T-helper 1 cell (primary cell): Measurements from ENCODE around the gene TMEM235.
"Not testable (repeated sequence)": the region's sequence is repeated elsewhere in the genome, so short reads cannot be mapped to it uniquely, and the experiment has no call there.

Experiments
- DNase-seq, 5 donors: peaks; one replicate each; pipeline ENCODE4 v3.0.0-alpha.2; 2012 to 2020

Gene TMEM235

GRCh38 chr17:78219396-78220150, 11.9 kb upstream of the TMEM235 start:
- DNase-seq: no peak

- no peak for DNase-seq
These were observed 8.4 kb upstream of the TMEM235 start for GRCh38 chr17:78223061-78223460.

GRCh38 chr17:78223765-78224164, 7.7 kb upstream of the TMEM235 start:
- no peak for DNase-seq

- no peak for DNase-seq
These were observed 7.0 kb upstream of the TMEM235 start for GRCh38 chr17:78224231-78225087.

- no peak for DNase-seq
These were observed 6.2 kb upstream of the TMEM235 start for GRCh38 chr17:78225088-78225865.

- DNase-seq: no peak
These were observed 5.2 kb upstream of the TMEM235 start for GRCh38 chr17:78226055-78226758.

- DNase-seq: no peak
These were observed 4.5 kb upstream of the TMEM235 start for GRCh38 chr17:78226759-78227454.

GRCh38 chr17:78227455-78227916, 3.9 kb upstream of the TMEM235 start:
- no peak for DNase-seq

GRCh38 chr17:78228176-78228575, 3.3 kb upstream of the TMEM235 start:
- no peak for DNase-seq

- DNase-seq: no peak
These were observed 1.0 kb upstream of the TMEM235 start for GRCh38 chr17:78230252-78230962.

- DNase-seq: no peak
These were observed 794 bp downstream of the TMEM235 start for GRCh38 chr17:78231991-78232858.

- DNase-seq: no peak
These were observed 1.4 kb downstream of the TMEM235 start for GRCh38 chr17:78232859-78233173.

GRCh38 chr17:78233678-78234077, 2.2 kb downstream of the TMEM235 start:
- no peak for DNase-seq

- DNase-seq: no peak
These were observed 2.9 kb downstream of the TMEM235 start for GRCh38 chr17:78234261-78234865.

GRCh38 chr17:78235022-78235421, 3.6 kb downstream of the TMEM235 start:
- DNase-seq: not testable (repeated sequence)

GRCh38 chr17:78235885-78236284, 4.5 kb downstream of the TMEM235 start:
- DNase-seq: no peak

- no peak for DNase-seq
These were observed 5.1 kb downstream of the TMEM235 start for GRCh38 chr17:78236362-78237127.

GRCh38 chr17:78237401-78238012, 6.1 kb downstream of the TMEM235 start:
- DNase-seq: no peak
